Measurements from ENCODE around the gene UBE2Q1. TPM values are rescaled to one million over a fixed set of nuclear protein-coding genes. Genes with fewer than 3 reads are reported as not detected.

Gene UBE2Q1
- total RNA-seq, 1 experiment from 2014 or later = 70.9 TPM

DNA sequence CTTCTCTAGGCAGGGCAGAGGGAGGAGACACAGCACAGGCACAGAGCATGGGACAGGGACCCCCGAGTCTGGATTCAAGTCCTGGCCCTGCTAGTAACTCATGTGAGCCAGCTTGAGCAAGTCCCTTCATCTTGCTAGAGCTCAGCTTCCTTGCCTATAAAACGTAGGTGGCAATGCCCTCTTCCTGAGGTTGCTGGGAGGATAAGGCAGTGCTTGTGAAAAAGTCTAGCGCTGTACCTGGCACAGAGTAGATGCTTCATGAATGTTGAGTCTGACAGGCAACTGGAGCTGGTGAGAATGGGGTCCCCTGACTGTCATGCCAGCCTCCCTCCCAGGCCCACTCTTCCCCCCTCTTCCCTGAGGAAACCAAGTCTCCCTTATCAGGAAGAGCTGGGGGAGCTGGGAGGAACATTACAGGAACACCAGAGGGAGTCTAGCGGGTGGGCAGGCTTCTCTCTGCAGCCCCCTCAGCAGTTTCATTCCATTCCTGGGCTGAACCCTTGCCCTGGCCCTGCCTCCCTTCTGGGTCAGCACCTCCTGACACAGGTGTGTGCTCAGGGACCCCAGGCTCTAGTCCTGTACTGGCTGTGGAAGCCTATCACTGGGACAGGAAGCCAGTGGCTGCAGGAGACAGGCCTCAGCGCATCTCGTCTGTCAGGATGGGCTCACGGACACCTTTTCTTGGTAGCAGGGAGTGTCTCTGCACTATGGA lies 19.0 kb upstream of the UBE2Q1 start:
- Histone ChIP-seq H3K27ac (ENCODE audit: low read depth, low read length) (no peak overlapping the region), H3K36me3 (ENCODE audit: control insufficient read depth in 1 of 2, insufficient read depth in 2 of 2, low read length in 2 of 2) (peaks cover 20 to 32% of the 10 kb centered on the region in 2 experiments; a peak in 3 of 4 replicates), H3K4me3 (replicated peaks in 1 of 2; ENCODE audit: low read depth in 1 of 2, low read length in 2 of 2) (no peak overlapping the region), H3K9me2 (ENCODE audit: insufficient read depth) (no peaks in the 10 kb centered on the region), H4K20me1 (ENCODE audit: insufficient read depth) (no peaks in the 10 kb centered on the region), H3K9me3 (ENCODE audit: control insufficient read depth in 1 of 2, insufficient read depth in 1 of 2, low read depth in 1 of 2, low read length in 2 of 2) (no peaks in the 10 kb centered on the region), H3K4me1 (ENCODE audit: control insufficient read depth in 1 of 2, insufficient read depth in 2 of 2, low read length in 2 of 2) (no peaks in the 10 kb centered on the region), H3K79me2 (ENCODE audit: insufficient read depth, low read length) (no peaks in the 10 kb centered on the region), H3K27me3 (ENCODE audit: insufficient read depth, low read length) (no peaks in the 10 kb centered on the region), H3K4me2 (ENCODE audit: low read length) (no peak overlapping the region), H2AFZ (ENCODE audit: low read depth, low read length, poor library complexity, severe bottlenecking) (no peak overlapping the region), H3K9ac (ENCODE audit: low read length) (no peak overlapping the region)
- ChIA-PET CTCF (no interaction called here), POLR2A (no interaction called here), RAD21 (ENCODE audit: low non-redundant PET in 1 of 2, low total read pairs in 2 of 2, uncharacterized antibody in 2 of 2, unreplicated experiment in 2 of 2) (no interaction called here)
- no peak for TF ChIP-seq ZNF274 (IDR thresholded peaks at IDR 0.05; ENCODE audit: low read depth, low read length)
- TF ChIP-seq CBX3 (IDR thresholded peaks at IDR 0.05; ENCODE audit: low read depth) = no peak
- no peak for TF ChIP-seq SIN3A (IDR thresholded peaks at IDR 0.05; ENCODE audit: low read depth)
- TF ChIP-seq, protein P1, sequence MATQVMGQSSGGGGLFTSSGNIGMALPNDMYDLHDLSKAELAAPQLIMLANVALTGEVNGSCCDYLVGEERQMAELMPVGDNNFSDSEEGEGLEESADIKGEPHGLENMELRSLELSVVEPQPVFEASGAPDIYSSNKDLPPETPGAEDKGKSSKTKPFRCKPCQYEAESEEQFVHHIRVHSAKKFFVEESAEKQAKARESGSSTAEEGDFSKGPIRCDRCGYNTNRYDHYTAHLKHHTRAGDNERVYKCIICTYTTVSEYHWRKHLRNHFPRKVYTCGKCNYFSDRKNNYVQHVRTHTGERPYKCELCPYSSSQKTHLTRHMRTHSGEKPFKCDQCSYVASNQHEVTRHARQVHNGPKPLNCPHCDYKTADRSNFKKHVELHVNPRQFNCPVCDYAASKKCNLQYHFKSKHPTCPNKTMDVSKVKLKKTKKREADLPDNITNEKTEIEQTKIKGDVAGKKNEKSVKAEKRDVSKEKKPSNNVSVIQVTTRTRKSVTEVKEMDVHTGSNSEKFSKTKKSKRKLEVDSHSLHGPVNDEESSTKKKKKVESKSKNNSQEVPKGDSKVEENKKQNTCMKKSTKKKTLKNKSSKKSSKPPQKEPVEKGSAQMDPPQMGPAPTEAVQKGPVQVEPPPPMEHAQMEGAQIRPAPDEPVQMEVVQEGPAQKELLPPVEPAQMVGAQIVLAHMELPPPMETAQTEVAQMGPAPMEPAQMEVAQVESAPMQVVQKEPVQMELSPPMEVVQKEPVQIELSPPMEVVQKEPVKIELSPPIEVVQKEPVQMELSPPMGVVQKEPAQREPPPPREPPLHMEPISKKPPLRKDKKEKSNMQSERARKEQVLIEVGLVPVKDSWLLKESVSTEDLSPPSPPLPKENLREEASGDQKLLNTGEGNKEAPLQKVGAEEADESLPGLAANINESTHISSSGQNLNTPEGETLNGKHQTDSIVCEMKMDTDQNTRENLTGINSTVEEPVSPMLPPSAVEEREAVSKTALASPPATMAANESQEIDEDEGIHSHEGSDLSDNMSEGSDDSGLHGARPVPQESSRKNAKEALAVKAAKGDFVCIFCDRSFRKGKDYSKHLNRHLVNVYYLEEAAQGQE (IDR thresholded peaks at IDR 0.05; ENCODE audit: low read depth) = no peak
- TF ChIP-seq, protein P2, sequence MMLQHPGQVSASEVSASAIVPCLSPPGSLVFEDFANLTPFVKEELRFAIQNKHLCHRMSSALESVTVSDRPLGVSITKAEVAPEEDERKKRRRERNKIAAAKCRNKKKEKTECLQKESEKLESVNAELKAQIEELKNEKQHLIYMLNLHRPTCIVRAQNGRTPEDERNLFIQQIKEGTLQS (IDR thresholded peaks at IDR 0.05) = no peak
- TF ChIP-seq YY1 (IDR thresholded peaks at IDR 0.05; ENCODE audit: extremely low read depth, insufficient replicate concordance, low read depth, low read length) = no peak
- no peak for TF ChIP-seq EZH2phosphoT487 (IDR thresholded peaks at IDR 0.05; ENCODE audit: borderline replicate concordance)
- TF ChIP-seq POLR2AphosphoS5 (IDR thresholded peaks at IDR 0.05; ENCODE audit: low read depth, low read length) = no peak; the same call in 1 of the 2 replicates
- TF ChIP-seq FOSL1 (IDR thresholded peaks at IDR 0.05; ENCODE audit: low read depth) = no peak
- TF ChIP-seq, protein P3, sequence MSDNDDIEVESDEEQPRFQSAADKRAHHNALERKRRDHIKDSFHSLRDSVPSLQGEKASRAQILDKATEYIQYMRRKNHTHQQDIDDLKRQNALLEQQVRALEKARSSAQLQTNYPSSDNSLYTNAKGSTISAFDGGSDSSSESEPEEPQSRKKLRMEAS (IDR thresholded peaks at IDR 0.05) = no peak
- no peak for TF ChIP-seq ELF1 (IDR thresholded peaks at IDR 0.05; ENCODE audit: borderline replicate concordance, low read depth)
- no peak for TF ChIP-seq EGR1 (IDR thresholded peaks at IDR 0.05; ENCODE audit: low read depth)
- TF ChIP-seq ZFX (IDR thresholded peaks at IDR 0.05) = no peak
- TF ChIP-seq TCF7L2 (IDR thresholded peaks at IDR 0.05; ENCODE audit: borderline replicate concordance, extremely low read depth, insufficient read depth, insufficient read length) = no peak
- TF ChIP-seq, protein P4, sequence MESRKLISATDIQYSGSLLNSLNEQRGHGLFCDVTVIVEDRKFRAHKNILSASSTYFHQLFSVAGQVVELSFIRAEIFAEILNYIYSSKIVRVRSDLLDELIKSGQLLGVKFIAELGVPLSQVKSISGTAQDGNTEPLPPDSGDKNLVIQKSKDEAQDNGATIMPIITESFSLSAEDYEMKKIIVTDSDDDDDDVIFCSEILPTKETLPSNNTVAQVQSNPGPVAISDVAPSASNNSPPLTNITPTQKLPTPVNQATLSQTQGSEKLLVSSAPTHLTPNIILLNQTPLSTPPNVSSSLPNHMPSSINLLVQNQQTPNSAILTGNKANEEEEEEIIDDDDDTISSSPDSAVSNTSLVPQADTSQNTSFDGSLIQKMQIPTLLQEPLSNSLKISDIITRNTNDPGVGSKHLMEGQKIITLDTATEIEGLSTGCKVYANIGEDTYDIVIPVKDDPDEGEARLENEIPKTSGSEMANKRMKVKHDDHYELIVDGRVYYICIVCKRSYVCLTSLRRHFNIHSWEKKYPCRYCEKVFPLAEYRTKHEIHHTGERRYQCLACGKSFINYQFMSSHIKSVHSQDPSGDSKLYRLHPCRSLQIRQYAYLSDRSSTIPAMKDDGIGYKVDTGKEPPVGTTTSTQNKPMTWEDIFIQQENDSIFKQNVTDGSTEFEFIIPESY (IDR thresholded peaks at IDR 0.05; ENCODE audit: extremely low read depth, insufficient replicate concordance, low read length) = no peak
- TF ChIP-seq, protein P5, sequence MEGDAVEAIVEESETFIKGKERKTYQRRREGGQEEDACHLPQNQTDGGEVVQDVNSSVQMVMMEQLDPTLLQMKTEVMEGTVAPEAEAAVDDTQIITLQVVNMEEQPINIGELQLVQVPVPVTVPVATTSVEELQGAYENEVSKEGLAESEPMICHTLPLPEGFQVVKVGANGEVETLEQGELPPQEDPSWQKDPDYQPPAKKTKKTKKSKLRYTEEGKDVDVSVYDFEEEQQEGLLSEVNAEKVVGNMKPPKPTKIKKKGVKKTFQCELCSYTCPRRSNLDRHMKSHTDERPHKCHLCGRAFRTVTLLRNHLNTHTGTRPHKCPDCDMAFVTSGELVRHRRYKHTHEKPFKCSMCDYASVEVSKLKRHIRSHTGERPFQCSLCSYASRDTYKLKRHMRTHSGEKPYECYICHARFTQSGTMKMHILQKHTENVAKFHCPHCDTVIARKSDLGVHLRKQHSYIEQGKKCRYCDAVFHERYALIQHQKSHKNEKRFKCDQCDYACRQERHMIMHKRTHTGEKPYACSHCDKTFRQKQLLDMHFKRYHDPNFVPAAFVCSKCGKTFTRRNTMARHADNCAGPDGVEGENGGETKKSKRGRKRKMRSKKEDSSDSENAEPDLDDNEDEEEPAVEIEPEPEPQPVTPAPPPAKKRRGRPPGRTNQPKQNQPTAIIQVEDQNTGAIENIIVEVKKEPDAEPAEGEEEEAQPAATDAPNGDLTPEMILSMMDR (IDR thresholded peaks at IDR 0.05 in 2 of 3, conservative IDR thresholded peaks at IDR 0.05 in 1 of 3; ENCODE audit: borderline replicate concordance in 1 of 3, insufficient read depth in 1 of 3, low read depth in 2 of 3, low read length in 2 of 3) = no peak
- TF ChIP-seq CEBPB (IDR thresholded peaks at IDR 0.05; ENCODE audit: low read depth) = no peak
- no peak for TF ChIP-seq SP1 (IDR thresholded peaks at IDR 0.05; ENCODE audit: low read depth)
- TF ChIP-seq JUND (IDR thresholded peaks at IDR 0.05) = no peak
- ATAC-seq (no peak), DNase-seq (ENCODE audit: low read depth, low spot score) (no peak)
- intact Hi-C loops (cut with micrococcal nuclease) = no loop called here
- no TSS peak for BruUV-seq (replicated peaks)
